NCI-H345 (cell line): ENCODE data around the gene NAT14.
"Not testable (repeated sequence)": the region's sequence is repeated elsewhere in the genome, so short reads cannot be mapped to it uniquely, and the experiment has no call there.

Source experiments
- DNase-seq: peaks from one replicate; lab custom pipeline; 2025; lab: John Stamatoyannopoulos, UW

Gene NAT14

GRCh38 chr19:55503157-55503501 is 18.1 kb downstream of the NAT14 start:
- no peak for DNase-seq

DNA sequence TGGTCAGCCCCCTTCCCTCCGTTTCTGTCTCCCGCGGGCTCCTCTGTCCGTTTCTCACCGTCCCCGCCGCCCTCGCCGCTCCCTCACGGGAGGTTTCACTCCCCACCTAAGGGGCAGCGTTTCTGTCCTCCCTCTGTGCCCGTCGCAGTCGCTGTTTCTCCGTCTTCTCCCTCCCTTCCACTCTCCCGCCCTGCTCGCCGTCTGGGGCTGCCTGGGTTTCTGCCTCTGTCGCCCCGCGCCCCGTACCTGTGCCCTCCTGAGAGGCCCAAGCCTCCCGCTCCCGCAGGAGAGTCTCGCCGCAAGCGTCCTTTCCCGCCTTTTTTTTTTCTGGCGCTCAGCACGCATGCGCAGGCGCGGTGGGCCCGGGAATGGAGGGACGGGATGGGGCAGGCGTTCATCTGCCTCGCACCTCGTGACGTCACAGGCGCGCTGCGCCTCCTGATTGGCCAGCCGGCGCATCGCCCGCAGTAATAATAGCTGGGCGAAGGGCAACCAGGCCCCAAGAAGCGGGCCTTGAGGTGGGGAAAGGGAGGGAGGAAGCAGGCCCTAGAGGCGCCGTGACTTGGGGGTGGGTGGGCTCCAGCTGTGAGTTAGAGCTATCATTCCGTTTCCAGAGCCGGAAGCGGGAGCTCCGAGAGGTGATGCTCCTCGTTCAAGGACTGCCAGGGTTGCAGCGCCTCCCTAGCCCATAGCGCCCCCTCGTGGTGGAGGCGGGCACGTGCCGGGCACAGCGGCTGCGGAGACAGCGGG is 18.7 kb downstream of the NAT14 start:
- DNase-seq: peak; percentile 82

GRCh38 chr19:55504252-55504603 is 19.2 kb downstream of the NAT14 start:
- no peak for DNase-seq

DNA sequence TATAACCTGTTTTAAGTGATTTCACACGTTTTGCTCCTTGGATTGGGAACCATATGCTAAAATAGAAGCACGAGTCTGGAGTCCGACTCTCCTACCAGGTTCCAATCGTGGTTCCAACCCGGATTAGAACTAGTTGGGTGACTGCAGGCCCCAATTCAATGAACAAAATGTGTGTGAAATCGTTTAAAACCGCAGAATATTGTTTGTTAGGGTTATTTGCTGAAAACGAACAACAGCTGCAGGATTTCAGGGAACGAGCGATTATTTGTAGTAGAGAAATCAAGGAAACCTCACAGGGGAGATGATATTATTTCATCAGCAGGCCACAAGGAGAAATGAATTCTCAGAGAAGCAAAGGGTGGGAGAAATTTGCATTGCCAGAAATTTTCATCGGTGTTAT is 20.0 kb downstream of the NAT14 start:
- DNase-seq: no peak

GRCh38 chr19:55508120-55508519 is 23.1 kb downstream of the NAT14 start:
- no peak for DNase-seq

DNA sequence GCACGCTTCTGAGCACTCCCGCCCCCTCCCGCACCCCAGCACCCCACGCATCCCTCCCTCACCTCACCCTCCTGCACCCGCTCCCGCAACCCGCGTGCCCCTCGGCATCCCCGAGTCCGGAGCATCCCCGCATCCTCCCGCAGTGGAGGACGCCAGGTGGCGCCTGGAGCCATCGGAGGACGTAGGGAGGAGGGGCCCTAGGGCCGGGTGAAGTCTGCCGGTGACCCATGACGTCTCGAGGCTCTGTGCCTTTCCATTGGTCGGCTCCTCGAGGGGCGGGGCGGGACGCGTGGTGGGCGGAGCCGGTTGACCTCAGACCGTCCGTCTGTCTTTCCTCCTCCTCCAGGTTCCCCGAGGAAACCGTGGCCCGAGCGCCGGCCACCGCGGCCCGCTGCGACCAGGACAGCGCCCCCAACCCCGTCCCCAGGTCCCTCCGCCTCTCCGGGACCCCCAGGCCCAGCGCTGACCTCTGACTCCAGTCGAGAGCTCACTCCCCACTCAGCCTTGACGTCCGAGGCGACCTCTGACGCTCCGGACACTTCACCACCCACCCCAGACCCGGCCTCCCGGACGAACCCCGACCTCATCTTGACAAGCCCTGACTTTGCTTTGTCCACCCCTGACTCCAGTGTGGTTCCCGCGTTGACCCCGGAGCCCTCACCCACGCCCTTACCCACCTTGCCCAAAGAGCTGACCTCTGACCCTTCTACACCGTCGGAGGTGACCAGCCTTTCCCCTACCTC is 32.1 kb downstream of the NAT14 start:
- DNase-seq: peak; percentile 89

DNA sequence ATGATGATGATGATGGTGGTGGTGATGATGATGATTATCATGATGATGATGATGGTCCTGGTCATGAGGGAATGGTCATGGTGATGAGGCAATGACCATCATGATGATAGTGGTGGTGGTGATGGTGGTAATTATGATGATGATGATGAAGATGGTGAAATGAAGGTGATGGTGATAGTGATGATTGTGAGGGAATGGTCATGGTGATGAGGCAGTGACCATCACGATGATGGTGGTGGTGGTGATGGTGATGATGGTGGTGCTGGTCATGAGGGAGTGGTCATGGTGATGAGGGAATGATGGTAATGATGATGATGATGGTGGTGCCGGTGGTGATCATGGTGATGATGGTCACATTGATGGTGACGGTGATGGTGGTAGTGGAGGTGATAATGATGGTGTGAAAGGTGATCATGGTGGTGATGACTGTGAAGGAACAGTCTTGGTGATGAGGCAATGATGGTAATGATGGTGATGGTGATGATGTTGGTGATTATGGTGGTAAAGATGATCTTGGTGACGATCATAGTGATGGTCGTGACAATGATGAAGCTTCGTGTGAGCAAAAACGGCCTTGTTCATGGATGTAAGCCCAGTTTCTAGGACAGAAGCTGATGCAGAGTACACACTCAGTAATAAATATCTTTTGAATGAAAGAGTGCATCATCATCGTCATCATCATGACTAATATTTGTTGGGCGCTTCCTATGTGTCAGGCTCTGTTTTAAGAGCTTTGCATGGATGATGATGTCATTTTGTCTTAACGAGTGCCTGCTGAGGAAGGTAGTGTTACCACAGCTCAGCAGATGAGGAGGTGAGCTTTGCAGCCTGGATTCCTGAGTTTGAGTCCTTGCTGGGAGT is 34.7 kb downstream of the NAT14 start:
- DNase-seq: no peak

GRCh38 chr19:55520691-55521292 is 35.8 kb downstream of the NAT14 start:
- no peak for DNase-seq

GRCh38 chr19:55525289-55526101 is 40.5 kb downstream of the NAT14 start:
- no peak for DNase-seq

GRCh38 chr19:55526216-55527196 is 41.5 kb downstream of the NAT14 start:
- peak; percentile 40 for DNase-seq

GRCh38 chr19:55527197-55528029 is 42.4 kb downstream of the NAT14 start:
- DNase-seq: no peak

DNA sequence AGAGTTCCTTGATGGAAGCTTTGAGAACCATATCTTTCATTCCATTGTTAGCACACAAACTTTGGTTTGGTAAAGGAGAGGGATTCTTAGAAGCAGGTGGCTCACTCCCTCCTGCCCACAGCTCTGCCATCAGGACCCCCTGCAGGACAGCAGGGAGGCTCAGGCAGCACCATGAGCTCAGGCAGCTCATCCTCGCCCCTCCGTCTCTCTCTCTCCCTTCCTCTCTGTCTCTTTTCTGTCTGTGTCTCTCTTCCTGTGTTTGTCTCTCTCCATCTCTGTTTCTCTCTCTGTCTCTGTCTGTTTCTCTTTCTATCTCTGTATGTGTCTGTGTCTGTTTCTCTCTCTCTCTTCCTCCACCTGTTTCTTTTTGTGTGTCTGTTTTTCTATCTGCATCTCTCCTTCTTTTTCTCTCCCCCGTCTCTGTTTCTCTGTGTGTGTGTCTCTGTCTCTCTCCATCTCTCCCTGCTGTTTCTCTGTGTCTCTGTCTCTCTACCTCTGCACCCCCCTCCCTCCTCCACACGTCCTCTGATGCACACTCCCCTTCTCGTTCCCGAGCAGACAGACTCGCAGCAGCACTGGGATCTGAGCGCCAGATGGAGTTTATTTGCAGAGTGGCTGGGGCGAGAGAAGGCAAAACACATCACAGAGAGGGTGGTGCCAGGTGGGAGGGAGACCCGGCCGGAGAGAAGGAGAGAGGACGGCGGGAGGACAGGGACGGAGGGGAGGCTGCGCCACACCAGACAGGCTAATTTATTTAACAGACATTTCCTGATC is 43.2 kb downstream of the NAT14 start:
- DNase-seq: peak; percentile 30

DNA sequence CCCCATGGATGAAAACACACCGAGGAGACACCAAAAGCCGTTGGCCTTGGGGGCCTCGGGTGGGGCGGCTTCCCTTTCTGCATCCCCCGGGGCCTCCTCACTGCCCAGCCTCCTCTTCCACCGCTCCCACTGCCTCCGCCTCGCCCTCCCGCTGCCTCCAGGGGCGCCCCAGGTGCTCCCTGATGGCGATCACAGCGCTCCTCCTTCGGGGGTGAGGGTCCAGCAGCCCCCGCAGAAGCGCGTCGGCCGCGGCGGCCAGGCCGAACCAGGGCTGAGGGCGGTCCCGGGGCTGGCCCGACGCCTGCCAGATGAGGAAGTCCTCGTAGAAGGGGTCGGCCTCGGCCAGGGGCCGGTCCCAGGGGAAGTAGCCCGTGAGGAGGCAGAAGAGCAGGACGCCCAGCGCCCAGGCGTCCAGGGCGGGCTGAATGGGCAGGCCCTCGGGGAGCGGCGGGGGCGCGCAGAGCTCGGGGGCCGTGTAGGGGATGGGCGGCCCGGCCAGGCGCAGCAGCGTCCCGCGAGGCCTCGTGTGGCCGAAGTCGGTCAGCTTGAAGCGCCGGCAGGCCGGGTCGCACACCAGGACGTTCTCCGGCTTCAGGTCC is 44.7 kb downstream of the NAT14 start:
- DNase-seq: no peak

DNA sequence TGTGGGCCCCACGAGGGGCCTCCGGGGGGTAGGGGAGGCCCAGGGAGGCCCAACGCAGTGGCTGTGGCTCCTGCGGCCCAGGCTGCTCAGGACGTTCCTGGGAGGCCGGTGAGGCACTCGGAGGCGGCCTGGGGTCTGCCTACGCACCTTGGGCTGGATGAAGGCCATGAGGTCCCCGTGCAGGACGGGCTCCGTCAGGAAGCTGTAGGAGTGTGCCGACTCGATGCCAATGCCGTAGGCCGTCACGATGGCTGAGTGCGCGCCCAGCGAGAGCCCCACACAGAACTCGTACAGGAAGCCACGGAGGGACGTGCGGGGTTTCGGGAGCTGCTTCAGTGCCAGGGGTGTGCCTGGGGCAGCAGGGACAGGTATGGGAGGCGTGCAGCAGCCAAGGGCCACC is 46.0 kb downstream of the NAT14 start:
- no peak for DNase-seq

GRCh38 chr19:55534280-55534679 is 49.3 kb downstream of the NAT14 start:
- DNase-seq: not testable (repeated sequence)

DNA sequence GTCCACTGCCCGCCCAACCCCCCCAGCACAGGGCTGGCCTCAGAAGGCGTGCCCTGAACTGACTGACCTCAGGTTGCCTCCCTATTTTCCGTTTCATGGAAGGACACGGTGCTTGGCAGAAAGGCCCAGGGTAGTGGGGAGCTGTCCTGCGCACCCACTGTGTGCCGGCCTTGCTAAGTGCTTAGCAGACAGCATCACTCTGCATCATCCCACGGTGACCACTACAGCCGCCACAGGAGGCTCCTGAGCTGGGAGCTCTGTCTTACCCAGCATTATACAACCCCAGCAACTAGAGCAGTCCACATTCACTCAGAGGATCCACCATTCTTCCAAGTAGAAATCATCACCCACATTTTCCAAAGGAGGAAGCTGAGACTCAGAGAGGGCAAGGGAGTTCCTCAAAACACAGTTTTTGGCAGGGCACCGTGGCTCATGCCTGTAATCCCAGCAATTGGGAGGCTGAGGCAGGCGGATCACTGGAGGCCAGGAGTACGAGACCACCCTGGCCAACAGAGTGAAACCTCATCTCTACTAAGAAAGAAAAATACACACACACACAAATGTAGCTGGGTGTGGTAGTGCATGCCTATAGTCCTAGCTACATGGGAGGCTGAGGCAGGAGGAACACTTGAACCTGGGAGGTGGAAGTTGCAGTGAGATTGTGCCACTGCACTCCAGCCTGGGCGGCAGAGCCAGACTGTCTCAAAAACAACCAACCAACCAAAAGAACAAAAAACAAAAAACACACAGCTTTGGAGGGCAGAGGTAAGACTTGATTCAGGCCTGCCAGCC is 50.4 kb downstream of the NAT14 start:
- DNase-seq: no peak

DNA sequence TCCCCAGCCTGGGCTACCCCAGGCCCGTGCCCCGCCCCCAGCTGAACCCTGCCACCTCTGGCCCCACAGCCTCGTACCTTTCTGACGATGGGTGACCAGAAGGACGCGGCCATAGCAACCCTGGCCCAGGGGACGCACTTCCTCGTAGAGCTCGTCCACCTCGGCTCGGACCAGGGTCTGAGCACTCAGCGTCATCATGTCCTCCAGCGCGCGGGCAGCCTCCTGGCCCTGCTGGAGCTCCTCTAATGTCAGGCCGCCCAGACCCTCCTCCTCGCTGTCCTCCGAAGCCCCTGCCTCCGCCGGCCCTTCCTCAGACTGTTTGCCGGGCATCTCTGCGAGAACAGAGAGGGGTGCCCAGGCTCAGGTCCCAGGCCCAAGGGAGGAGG is 51.0 kb downstream of the NAT14 start:
- DNase-seq: no peak
